OCI-M2 (cell line): ENCODE results near the gene SULT4A1.

ENCODE experiments used
- DNase-seq: peaks from one replicate; lab custom pipeline; 2025; ENCODE audit not compliant: unreplicated experiment; lab: John Stamatoyannopoulos, UW

Gene SULT4A1

DNA sequence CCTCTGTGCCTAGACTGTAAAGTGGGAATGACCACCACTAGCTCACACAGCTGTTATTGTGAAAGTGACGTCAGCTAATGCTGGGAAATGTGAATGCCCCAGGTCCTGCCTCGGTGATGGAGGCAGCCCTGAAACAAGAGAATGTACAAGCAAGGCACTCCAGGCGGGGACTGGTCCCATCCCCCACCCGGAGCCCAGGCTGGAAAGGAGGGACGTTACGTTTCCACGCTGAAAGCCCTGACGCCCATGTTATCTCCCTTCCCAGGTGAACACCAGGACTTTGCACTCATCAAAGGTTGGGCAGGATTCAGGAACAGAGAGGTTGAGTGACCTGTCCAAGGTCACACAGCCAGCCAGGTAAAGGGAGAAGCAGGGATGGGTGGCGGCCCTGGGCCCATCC is 784 bp downstream of the SULT4A1 start:
- no peak for DNase-seq

- no peak for DNase-seq
Measured at GRCh38 chr22:43860831-43861230, 1.5 kb downstream of the SULT4A1 start.

GRCh38 chr22:43860126-43860525 is 2.2 kb downstream of the SULT4A1 start:
- no peak for DNase-seq

GRCh38 chr22:43859621-43860020 is 2.7 kb downstream of the SULT4A1 start:
- no peak for DNase-seq

GRCh38 chr22:43859176-43859575 is 3.1 kb downstream of the SULT4A1 start:
- DNase-seq = no peak

GRCh38 chr22:43858156-43858895 is 4.0 kb downstream of the SULT4A1 start:
- no peak for DNase-seq

DNA sequence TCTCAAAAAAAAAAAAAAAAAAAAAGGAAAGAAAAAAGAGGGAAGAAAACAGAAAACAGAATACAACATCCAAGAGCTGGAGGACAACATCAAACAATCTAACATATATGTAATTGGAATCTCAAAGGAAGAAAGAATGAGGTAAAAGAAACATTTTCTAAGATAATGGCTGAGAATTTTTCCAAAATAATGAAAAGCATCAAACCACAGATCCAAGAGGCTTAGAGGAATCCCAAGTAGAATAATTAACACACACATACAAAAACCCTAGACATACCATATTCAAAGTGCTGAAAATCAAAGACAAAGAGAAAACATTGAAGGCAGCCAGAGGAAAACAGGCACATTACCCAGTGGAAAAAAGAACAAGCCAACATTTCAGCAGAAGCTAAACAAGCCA is 4.9 kb downstream of the SULT4A1 start:
- DNase-seq = no peak

- DNase-seq = no peak
Measured at GRCh38 chr22:43855431-43855830, 6.9 kb downstream of the SULT4A1 start.

GRCh38 chr22:43854786-43855271 is 7.5 kb downstream of the SULT4A1 start:
- DNase-seq = no peak

GRCh38 chr22:43854121-43854785 is 8.1 kb downstream of the SULT4A1 start:
- no peak for DNase-seq

GRCh38 chr22:43853328-43853931 is 8.9 kb downstream of the SULT4A1 start:
- no peak for DNase-seq

DNA sequence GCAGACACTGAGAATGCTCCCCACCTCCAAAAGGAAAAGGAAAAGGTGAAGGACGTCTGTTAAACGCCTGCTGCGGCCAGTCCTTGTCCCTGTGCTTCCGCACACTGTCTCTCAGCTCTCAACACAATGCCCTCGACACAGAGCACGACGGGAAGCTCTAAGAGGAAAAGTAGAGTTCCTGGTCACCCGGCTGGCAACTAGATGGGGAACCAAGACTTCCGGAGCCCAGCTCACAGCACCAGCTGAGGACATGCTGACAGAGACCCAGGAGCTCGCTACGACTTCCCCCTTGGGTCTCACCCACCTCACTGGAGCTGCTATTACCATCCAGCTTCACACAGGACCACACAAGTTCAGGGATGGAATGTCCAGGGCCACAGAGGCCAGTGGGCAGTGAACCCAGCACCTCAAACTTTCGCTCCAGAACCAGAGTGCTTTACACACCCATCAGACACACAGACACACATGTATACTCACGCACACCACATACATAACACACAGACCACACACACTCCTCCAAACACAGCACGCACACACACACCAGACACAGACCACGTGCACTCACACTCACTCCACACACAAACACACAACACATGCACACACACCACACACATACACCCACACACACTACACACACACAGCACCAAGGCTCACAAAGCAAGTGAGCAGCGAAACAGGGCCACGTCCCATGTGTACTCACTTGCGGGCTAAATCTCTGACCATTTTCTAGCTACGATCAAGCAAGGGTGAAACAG is 9.6 kb downstream of the SULT4A1 start:
- DNase-seq = no peak

- no peak for DNase-seq
Measured at GRCh38 chr22:43851979-43852307, 10.4 kb downstream of the SULT4A1 start.

DNA sequence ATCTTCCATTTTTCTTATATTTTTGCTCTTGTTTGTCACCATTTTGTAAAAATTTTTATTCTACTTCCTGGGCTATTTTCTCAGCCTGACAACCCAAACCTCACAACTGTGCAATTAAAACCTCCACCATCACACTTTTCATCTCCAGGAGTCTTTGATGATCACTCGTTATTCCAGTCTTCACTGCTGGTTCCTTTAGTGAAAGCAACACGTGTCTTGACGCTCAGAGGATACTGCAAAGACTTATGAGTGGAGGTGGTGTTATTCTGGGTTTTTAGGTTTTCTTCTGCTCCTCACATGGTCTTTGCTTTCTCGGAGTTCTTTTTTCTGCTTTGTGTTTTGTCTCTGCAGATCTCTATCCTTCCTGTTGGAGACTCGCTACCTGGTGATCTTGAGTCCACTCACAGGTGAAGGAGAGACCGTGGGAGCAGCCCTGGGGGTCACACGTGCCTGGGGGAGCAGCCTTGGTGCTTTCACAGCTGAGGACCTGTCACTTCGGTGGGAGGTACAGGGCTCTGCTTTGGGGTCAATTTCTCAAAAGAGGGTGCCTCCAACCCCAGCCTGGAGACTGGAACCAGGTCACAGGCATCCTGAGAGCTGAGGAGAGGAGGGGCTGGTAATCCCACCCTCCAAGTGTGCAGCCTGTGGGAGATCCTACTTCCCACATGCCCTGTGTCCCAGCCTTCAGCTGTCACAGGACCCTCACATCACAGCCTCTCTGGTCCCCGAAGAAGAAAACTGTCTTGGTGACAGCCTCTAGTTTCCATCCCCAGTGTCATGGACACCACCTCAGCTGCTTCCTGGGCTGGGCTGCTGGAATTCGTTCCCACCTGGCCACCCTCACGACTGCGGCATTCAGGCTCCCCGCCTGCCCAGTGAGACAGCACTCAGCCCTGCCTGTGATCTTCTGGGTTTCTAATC is 11.0 kb downstream of the SULT4A1 start:
- no peak for DNase-seq

GRCh38 chr22:43850529-43850928 is 11.8 kb downstream of the SULT4A1 start:
- no peak for DNase-seq

- DNase-seq = no peak
Measured at GRCh38 chr22:43849731-43850130, 12.6 kb downstream of the SULT4A1 start.

- no peak for DNase-seq
Measured at GRCh38 chr22:43848366-43849171, 13.7 kb downstream of the SULT4A1 start.

GRCh38 chr22:43847376-43848289 is 14.7 kb downstream of the SULT4A1 start:
- no peak for DNase-seq

DNA sequence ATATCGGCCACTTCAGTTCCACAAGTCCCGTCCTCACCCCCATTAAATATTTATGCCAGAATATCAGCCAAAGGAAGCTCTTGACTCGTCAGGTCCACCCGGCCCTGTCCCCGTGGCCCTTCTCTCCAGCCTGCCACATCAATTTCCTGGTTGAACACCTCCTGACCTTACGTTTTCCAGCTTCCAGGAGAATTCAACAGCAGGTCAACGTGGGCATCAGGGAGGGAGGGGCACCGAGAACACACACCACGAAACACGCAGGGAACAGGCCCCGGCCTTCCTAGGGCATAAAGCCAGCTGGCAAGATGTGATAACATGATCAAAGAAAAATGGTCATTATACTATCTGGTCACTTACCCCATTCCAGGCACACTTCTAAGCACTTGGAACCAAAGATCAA is 15.3 kb downstream of the SULT4A1 start:
- DNase-seq = no peak
